HepG2 (cell line): Measurements from ENCODE around the gene CASS4. TPM values are rescaled to one million over a fixed set of nuclear protein-coding genes. Genes with fewer than 3 reads are reported as not detected.

Source experiments
- AHR ChIP-seq: IDR thresholded peaks from 2 replicates; pipeline ENCODE4 v1.6.1; 2018; ENCODE audit warnings: missing genetic modification reagents, missing compliant biosample characterization
- CSRNP1 ChIP-seq: sonication (generic); formaldehyde crosslinking; IDR thresholded peaks from 2 replicates; pipeline ENCODE4 v1.8.1; 2023; ENCODE audit warnings: mild to moderate bottlenecking, missing genetic modification reagents
- FOXM1 ChIP-seq: sonication (generic); formaldehyde crosslinking; IDR thresholded peaks from 2 replicates; pipeline ENCODE4 v1.5.0; 2020; ENCODE audit warnings: missing genetic modification reagents
- GATAD1 ChIP-seq: IDR thresholded peaks from 2 replicates; pipeline ENCODE4 v1.6.1; 2016; ENCODE audit warnings: missing genetic modification reagents, missing compliant biosample characterization
- HDAC2 ChIP-seq: sonication (generic); formaldehyde crosslinking; IDR thresholded peaks from 2 replicates; pipeline ENCODE4 v1.4.0; 2020; ENCODE audit warnings: missing genetic modification reagents
- IKZF1 ChIP-seq: fragments of 450-650 bp; IDR thresholded peaks from 2 replicates; pipeline ENCODE4 v1.7.1; 2016
- KLF11 ChIP-seq: IDR thresholded peaks from 2 replicates; pipeline ENCODE4 v1.6.1; 2016; ENCODE audit warnings: missing compliant biosample characterization
- MAFF ChIP-seq: IDR thresholded peaks from 2 replicates; pipeline ENCODE4 v1.6.1; 2011; ENCODE audit warnings: low read depth, low read length, improper control_type of control experiment
- MLLT10 ChIP-seq: sonication (generic); formaldehyde crosslinking; IDR thresholded peaks from 2 replicates; pipeline ENCODE4 v1.4.0; 2020; ENCODE audit warnings: missing genetic modification reagents
- NAIF1 ChIP-seq: sonication (generic); formaldehyde crosslinking; IDR thresholded peaks from 2 replicates; pipeline ENCODE4 v1.5.0; 2020; ENCODE audit warnings: mild to moderate bottlenecking, missing genetic modification reagents, borderline replicate concordance
- NCOR1 ChIP-seq: fragments of 200-600 bp; sonication (generic); IDR thresholded peaks from 2 replicates; pipeline ENCODE4 v1.7.0; 2017; ENCODE audit warnings: antibody characterized with exemption, low read length, borderline replicate concordance
- SP1 ChIP-seq, 2 experiments: fragments of 450-650 bp in 1 of 2; sonication (generic) in 1 of 2; formaldehyde crosslinking in 1 of 2; IDR thresholded peaks; 2 replicates each; pipeline versions ENCODE4 v1.4.0 to v1.6.1; 2016 to 2020; ENCODE audit warnings: missing genetic modification reagents in 1 of 2
- XRCC5 ChIP-seq: fragments of 200-400 bp; formaldehyde crosslinking; optimal IDR thresholded peaks from 2 replicates; pipeline ENCODE3; 2017; ENCODE audit warnings: mild to moderate bottlenecking, low read length
- ZNF121 ChIP-seq: sonication (generic); formaldehyde crosslinking; IDR thresholded peaks from 2 replicates; pipeline ENCODE4 v1.5.0; 2020; ENCODE audit warnings: mild to moderate bottlenecking, missing genetic modification reagents
- ZNF143 ChIP-seq: sonication (generic); formaldehyde crosslinking; IDR thresholded peaks from 2 replicates; pipeline ENCODE4 v1.4.0; 2020; ENCODE audit warnings: missing genetic modification reagents
- ZNF331 ChIP-seq: sonication (generic); formaldehyde crosslinking; IDR thresholded peaks from 2 replicates; pipeline ENCODE4 v1.4.0; 2020; ENCODE audit warnings: missing genetic modification reagents
- ZNF496 ChIP-seq: sonication (generic); formaldehyde crosslinking; IDR thresholded peaks from 2 replicates; pipeline ENCODE4 v1.8.1; 2023; ENCODE audit warnings: mild to moderate bottlenecking, moderate library complexity, missing genetic modification reagents; ENCODE audit not compliant: insufficient replicate concordance
- ZNF678 ChIP-seq: sonication (generic); formaldehyde crosslinking; IDR thresholded peaks from 2 replicates; pipeline ENCODE4 v1.4.0; 2020; ENCODE audit warnings: mild to moderate bottlenecking, missing genetic modification reagents
- ZNF770 ChIP-seq: sonication (generic); formaldehyde crosslinking; IDR thresholded peaks from 2 replicates; pipeline ENCODE4 v1.5.0; 2020; ENCODE audit warnings: mild to moderate bottlenecking, missing genetic modification reagents
- ZZZ3 ChIP-seq: sonication (generic); formaldehyde crosslinking; IDR thresholded peaks from 2 replicates; pipeline ENCODE4 v1.4.0; 2020; ENCODE audit warnings: missing genetic modification reagents, mild to moderate bottlenecking, borderline replicate concordance
- polyA plus RNA-seq, 8 experiments: library from polyadenylated mRNA; depleted of rRNA in 3 of 8; stranded (reverse) in 7 of 8; unstranded in 1 of 8; fragments of >200 nt; fragmentation: Illumina TruSeq in 4 of 8; extraction: Trizol in 4 of 8; gene quantifications; 2 replicates each; pipeline versions ENCODE4 v1.2.1 to v1.2.3, GENCODE V29; 2011 to 2016; ENCODE audit warnings: low read depth in 4 of 8, missing spikeins in 1 of 8, mixed read lengths in 1 of 8; ENCODE audit not compliant: insufficient read depth in 1 of 8
- total RNA-seq, 5 experiments: library from RNA; depleted of rRNA; stranded (reverse); fragments of >200 nt; fragmentation: Illumina TruSeq; extraction: Trizol; gene quantifications; 2 replicates each; pipeline ENCODE4 v1.2.3, GENCODE V29; 2016; ENCODE audit warnings: low read depth in 1 of 5
- TF ChIP-seq, protein P1 (sequence below): sonication (generic); formaldehyde crosslinking; IDR thresholded peaks from 2 replicates; pipeline ENCODE4 v1.9.0; 2021; ENCODE audit warnings: missing genetic modification reagents, mild to moderate bottlenecking, borderline replicate concordance
- TF ChIP-seq, protein P2 (sequence below): sonication (generic); formaldehyde crosslinking; IDR thresholded peaks from 2 replicates; pipeline ENCODE4 v1.4.0; 2020; ENCODE audit warnings: missing genetic modification reagents, borderline replicate concordance

CASS4 gene
- total and polyA plus RNA-seq, 2 of the 13 experiments (the other 11 are each of a cell fraction or from before 2014, with no cell fraction given), result 0.17 to 0.49 TPM

DNA sequence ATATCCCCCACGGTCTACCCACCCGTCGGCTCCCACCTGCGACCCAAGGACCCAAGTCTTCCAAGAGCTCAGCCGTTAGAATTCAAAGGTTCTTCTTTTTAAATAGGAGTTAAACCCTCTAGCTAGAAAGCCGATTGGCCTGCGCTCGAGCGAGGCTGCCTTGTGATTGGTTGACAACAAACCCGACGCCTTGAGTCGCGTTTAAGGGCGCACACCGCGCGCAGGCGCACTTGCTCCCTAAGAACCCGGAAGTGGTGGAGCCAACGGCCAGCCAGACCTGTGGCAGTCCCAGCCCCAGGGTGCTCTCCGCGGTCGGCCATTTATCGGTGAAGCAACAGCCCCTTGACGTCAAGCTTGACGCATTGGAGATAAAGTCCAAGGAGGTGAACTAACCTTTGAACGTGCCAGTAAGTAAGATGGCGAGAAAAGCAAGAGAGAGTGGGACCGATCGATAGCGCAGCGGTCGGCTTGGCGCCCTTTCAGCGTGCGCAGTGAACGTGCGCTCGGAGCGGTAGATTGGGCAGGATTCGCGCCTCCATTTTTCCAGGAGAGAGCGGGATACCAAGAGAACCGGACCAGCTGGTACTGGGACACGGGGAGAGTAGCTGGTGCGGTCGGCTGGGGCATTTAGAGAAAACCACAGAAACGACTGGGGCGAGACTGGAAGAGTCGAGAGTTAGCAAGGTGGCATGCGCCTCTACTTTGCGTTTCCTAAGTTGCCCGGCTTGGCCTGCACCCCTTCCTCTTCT, 19.8 kb upstream of the CASS4 start, which contains the start of the genes AURKA and CSTF1 (continued):
- TF ChIP-seq, protein P1, sequence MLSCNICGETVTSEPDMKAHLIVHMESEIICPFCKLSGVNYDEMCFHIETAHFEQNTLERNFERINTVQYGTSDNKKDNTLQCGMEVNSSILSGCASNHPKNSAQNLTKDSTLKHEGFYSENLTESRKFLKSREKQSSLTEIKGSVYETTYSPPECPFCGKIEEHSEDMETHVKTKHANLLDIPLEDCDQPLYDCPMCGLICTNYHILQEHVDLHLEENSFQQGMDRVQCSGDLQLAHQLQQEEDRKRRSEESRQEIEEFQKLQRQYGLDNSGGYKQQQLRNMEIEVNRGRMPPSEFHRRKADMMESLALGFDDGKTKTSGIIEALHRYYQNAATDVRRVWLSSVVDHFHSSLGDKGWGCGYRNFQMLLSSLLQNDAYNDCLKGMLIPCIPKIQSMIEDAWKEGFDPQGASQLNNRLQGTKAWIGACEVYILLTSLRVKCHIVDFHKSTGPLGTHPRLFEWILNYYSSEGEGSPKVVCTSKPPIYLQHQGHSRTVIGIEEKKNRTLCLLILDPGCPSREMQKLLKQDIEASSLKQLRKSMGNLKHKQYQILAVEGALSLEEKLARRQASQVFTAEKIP (CRISPR knock-in tag), result no peak
- TF ChIP-seq IKZF1 (no peak), ZNF678 (CRISPR knock-in tag) (0 out of 2 replicates have a peak, but pooled peaks have one; percentile 85), HDAC2 (peak; percentile 99), ZNF121 (CRISPR knock-in tag) (peak; percentile 82; the same call in 1 of the 2 replicates), GATAD1 (CRISPR knock-in tag) (peak; percentile 96), AHR (CRISPR knock-in tag) (peak; percentile 99), MLLT10 (CRISPR knock-in tag) (0 out of 2 replicates have a peak, but pooled peaks have one; percentile 35), ZNF143 (peak; percentile 86), ZZZ3 (CRISPR knock-in tag) (peak; percentile 69), ZNF770 (peak; percentile 68), CSRNP1 (CRISPR knock-in tag) (peak; percentile 98), SP1 (IDR thresholded peaks at IDR 0.05) (no peak), SP1 (CRISPR knock-in tag; IDR thresholded peaks at IDR 0.05) (peak; percentile 90), ZNF496 (CRISPR knock-in tag) (no peak), ZNF331 (CRISPR knock-in tag) (peak; percentile 98), MAFF (peak; percentile 41), KLF11 (CRISPR knock-in tag) (peak; percentile 99), NAIF1 (peak; percentile 98), XRCC5 (peak; percentile 100), FOXM1 (CRISPR knock-in tag) (peak; percentile 85; the same call in 1 of the 2 replicates), NCOR1 (peak; percentile 99)
- TF ChIP-seq, protein P2, sequence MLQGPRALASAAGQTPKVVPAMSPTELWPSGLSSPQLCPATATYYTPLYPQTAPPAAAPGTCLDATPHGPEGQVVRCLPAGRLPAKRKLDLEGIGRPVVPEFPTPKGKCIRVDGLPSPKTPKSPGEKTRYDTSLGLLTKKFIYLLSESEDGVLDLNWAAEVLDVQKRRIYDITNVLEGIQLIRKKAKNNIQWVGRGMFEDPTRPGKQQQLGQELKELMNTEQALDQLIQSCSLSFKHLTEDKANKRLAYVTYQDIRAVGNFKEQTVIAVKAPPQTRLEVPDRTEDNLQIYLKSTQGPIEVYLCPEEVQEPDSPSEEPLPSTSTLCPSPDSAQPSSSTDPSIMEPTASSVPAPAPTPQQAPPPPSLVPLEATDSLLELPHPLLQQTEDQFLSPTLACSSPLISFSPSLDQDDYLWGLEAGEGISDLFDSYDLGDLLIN (CRISPR knock-in tag), result peak; percentile 99
